ENCODE measurements around the gene MGAT4A.

DNA sequence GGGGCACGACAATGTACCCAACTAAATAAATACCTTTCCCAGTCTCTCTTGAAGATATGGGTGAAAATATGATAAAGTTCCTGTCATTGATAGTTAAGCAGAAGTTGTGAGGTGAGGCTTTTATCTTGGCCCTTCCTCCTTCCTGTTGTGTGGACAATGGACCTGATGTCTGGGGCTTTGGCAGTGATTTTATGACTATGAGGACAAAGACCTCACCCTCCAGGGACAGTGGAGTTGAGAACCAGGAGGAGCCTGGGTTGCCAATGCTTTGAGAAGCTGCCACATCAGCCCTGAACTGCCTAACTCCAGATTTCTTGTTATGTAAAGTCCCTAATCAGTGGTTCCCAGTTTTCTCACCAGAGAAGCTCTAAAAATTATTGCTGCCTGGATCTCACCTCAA lies 20.8 kb upstream of the MGAT4A start:
- TF ChIP-seq CTCF (IDR thresholded peaks at IDR 0.05; ENCODE audit: low read length) (no peak), EZH2 (optimal IDR thresholded peaks at IDR 0.05; ENCODE audit: low read depth, low read length) (no peak), EZH2phosphoT487 (IDR thresholded peaks at IDR 0.05; ENCODE audit: low read length) (no peak)

Measured in MM.1S (cell line).